ENCODE measurements around the gene DNAJC13. TPM values are rescaled to one million over a fixed set of nuclear protein-coding genes. Genes with fewer than 3 reads are reported as not detected.

DNAJC13 gene
- polyA plus RNA-seq, 2 of the 4 experiments (the other 2 are of a cell fraction): 17.0 to 29.8 TPM

GRCh38 chr3:132459551-132459950 is 42.2 kb downstream of the DNAJC13 start:
- CTCF ChIA-PET: no interaction called here
- H3K27ac ChIP-seq: no peak overlapping the region
- POLR2A ChIA-PET: no interaction called here
- FAIRE-seq (no peak), ATAC-seq (no peak), DNase-seq (ENCODE audit: low read depth in 1 of 2, low spot score in 1 of 2) (no peak)
- TF ChIP-seq CTCF (IDR thresholded peaks at IDR 0.05) (no peak), MAX (IDR thresholded peaks at IDR 0.05) (no peak), JUN (IDR thresholded peaks at IDR 0.05) (no peak), ZFP36 (IDR thresholded peaks at IDR 0.05; ENCODE audit: borderline replicate concordance, partially characterized antibody) (no peak), HOXB5 (CRISPR knock-in tag; IDR thresholded peaks at IDR 0.05) (no peak), HOXA7 (CRISPR knock-in tag; IDR thresholded peaks at IDR 0.05) (no peak), POLR2AphosphoS2 (conservative IDR thresholded peaks at IDR 0.05; ENCODE audit: low read length) (no peak), POLR2A (IDR thresholded peaks at IDR 0.05; ENCODE audit: low read length) (no peak), ESRRA (IDR thresholded peaks at IDR 0.05; ENCODE audit: borderline replicate concordance, low read length) (no peak)
- 90% methylated on average over 3 of the region's 3 CpGs for WGBS (ENCODE audit: missing lambda C conversion rate)
- H3K4me1 ChIP-seq: no peaks in the 10 kb centered on the region
- no peak overlapping the region for H3K4me2 ChIP-seq
- no peak overlapping the region for H3K4me3 ChIP-seq
- no peaks in the 10 kb centered on the region for H3K9me3 ChIP-seq

- ATAC-seq (no peak), DNase-seq (ENCODE audit: low read depth in 1 of 2, low spot score in 1 of 2) (no peak), FAIRE-seq (no peak)
- ChIA-PET POLR2A (no interaction called here), CTCF (interaction anchor here (0.9 kb wide), 1 partner anchor 118 kb away, joined by 4 read pairs; no protein-coding TSS in a partner anchor)
- H3K4me3 ChIP-seq: no peak overlapping the region
- TF ChIP-seq REST (IDR thresholded peaks at IDR 0.05) (no peak), JUN (IDR thresholded peaks at IDR 0.05) (no peak), ATOH8 (CRISPR knock-in tag; IDR thresholded peaks at IDR 0.05; ENCODE audit: low read depth) (no peak), PHF8 (IDR thresholded peaks at IDR 0.05; ENCODE audit: borderline replicate concordance, low read depth) (no peak), FOSB (CRISPR knock-in tag; IDR thresholded peaks at IDR 0.05) (no peak), RFX5 (IDR thresholded peaks at IDR 0.05) (no peak), ZFP36 (IDR thresholded peaks at IDR 0.05; ENCODE audit: borderline replicate concordance, partially characterized antibody) (no peak), NR3C1 (IDR thresholded peaks at IDR 0.05) (no peak), HEYL (CRISPR knock-in tag; IDR thresholded peaks at IDR 0.05) (no peak), ESRRA (IDR thresholded peaks at IDR 0.05; ENCODE audit: borderline replicate concordance, low read length) (no peak), ZNF302 (CRISPR knock-in tag; IDR thresholded peaks at IDR 0.05) (no peak), CTCF (IDR thresholded peaks at IDR 0.05) (no peak), JUNB (IDR thresholded peaks at IDR 0.05) (no peak)
- WGBS (ENCODE audit: missing lambda C conversion rate): 94% methylated on average over 5 of the region's 5 CpGs
- no peak overlapping the region for H3K4me2 ChIP-seq
- no peak overlapping the region for H3K27ac ChIP-seq
- H3K4me1 ChIP-seq: no peaks in the 10 kb centered on the region
- H3K9me3 ChIP-seq: no peaks in the 10 kb centered on the region
Observed at GRCh38 chr3:132461544-132461943, 44.2 kb downstream of the DNAJC13 start.
